Measurements from ENCODE around the gene SAGE1.
"Not testable (repeated sequence)": the region's sequence is repeated elsewhere in the genome, so short reads cannot be mapped to it uniquely, and the experiment has no call there.

SAGE1 gene

GRCh38 chrX:135893294-135893817, at the start of gene SAGE1, which contains the start of gene CT45A10:
Gene SAGE1, plus strand, starts transcription at chrX:135893716. Its CDS starts 2,527 bp downstream, at chrX:135896243.
Gene CT45A10, minus strand, starts transcription at chrX:135893444. Its CDS starts 8,100 bp downstream, at chrX:135885344.
- no peak for DNase-seq

GRCh38 chrX:135854438-135854837, 39.1 kb upstream of the SAGE1 start, which contains the start of gene CT45A8:
Gene CT45A8, minus strand, starts transcription at chrX:135854538. Its CDS starts 3,755 bp downstream, at chrX:135850783.
- DNase-seq = not testable (repeated sequence)

GRCh38 chrX:135871712-135872111, 21.8 kb upstream of the SAGE1 start, which contains the start of gene CT45A9:
Gene CT45A9, minus strand, starts transcription at chrX:135871812. Its CDS starts 3,751 bp downstream, at chrX:135868061.
- DNase-seq = not testable (repeated sequence)

- not testable (repeated sequence) for DNase-seq
These were observed 10.8 kb upstream of the SAGE1 start for GRCh38 chrX:135882741-135883140.

GRCh38 chrX:135888230-135888629, 5.3 kb upstream of the SAGE1 start:
- not testable (repeated sequence) for DNase-seq

GRCh38 chrX:135888976-135889375, 4.5 kb upstream of the SAGE1 start:
- DNase-seq = not testable (repeated sequence)

GRCh38 chrX:135890087-135890585, 3.4 kb upstream of the SAGE1 start:
- no peak for DNase-seq

GRCh38 chrX:135892781-135893180, 735 bp upstream of the SAGE1 start:
- no peak for DNase-seq

- DNase-seq = no peak
These were observed 16.7 kb downstream of the SAGE1 start for GRCh38 chrX:135910251-135910650.

- DNase-seq = no peak
These were observed 20.9 kb downstream of the SAGE1 start for GRCh38 chrX:135914404-135914803.

GRCh38 chrX:135920516-135920915, 27.0 kb downstream of the SAGE1 start:
- DNase-seq = not testable (repeated sequence)

- no peak for DNase-seq
These were observed 29.8 kb downstream of the SAGE1 start for GRCh38 chrX:135923353-135923752.

- no peak for DNase-seq
These were observed 34.4 kb downstream of the SAGE1 start for GRCh38 chrX:135927897-135928296.

GRCh38 chrX:135931644-135932487, 38.4 kb downstream of the SAGE1 start:
- DNase-seq = no peak

GRCh38 chrX:135944486-135944885, 51.0 kb downstream of the SAGE1 start:
- no peak for DNase-seq

GRCh38 chrX:135951291-135951690, 57.8 kb downstream of the SAGE1 start:
- no peak for DNase-seq
